ENCODE results near the gene EDAR. TPM values are rescaled to one million over a fixed set of nuclear protein-coding genes. Genes with fewer than 3 reads are reported as not detected.

Gene EDAR
- total and polyA plus RNA-seq, 2 of the 8 experiments (the other 6 are each of a cell fraction or from before 2014, with no cell fraction given), result not detected

DNA sequence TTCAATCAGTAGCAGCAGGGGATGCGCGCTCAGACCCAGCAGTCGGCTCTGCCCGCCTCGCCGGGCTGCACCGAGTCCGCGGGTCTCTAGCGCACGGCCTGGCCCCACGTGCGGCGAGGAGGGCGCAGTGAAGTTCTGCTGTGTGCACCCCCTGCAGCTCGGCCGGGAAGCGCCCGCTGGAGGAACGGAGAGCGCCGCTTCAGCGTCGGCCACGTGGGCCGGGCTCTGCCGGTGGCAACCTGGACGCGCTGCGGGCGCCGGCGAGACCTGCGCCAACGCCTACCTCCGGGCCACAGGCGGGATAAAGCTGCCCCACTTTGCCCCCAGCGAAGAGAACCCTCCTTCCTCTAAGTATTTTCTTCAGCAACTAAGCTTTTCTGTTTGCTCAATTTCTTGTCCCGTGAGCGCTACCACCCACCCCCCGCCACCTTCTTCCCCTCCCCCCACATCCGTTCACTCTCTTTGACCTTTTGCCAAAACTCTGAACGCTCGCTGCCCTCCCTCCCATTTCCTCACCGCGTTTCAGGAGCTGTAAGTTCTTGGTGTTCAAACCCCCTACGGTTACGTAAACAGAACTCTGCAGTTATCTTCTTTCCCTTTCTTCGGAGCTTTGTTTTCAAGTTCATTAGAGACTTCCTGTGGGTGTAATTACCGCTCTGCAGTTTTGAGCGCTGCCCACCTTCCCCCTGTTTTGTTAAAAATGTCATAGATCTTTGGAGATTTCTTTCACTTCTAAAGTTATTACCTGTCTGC, 42.6 kb upstream of the EDAR start (continued):
- TF ChIP-seq RAD21 (IDR thresholded peaks at IDR 0.05 in 1 of 2, conservative IDR thresholded peaks at IDR 0.05 in 1 of 2; ENCODE audit: low read depth in 2 of 2, low read length in 2 of 2) (no peak), ZNF274 (IDR thresholded peaks at IDR 0.05; ENCODE audit: borderline replicate concordance, extremely low read depth, low read length) (no peak), FOSL1 (IDR thresholded peaks at IDR 0.05; ENCODE audit: insufficient read depth, low read depth, low read length) (no peak), RFX5 (IDR thresholded peaks at IDR 0.05; ENCODE audit: borderline replicate concordance, low read depth, low read length) (no peak), PHF8 (conservative IDR thresholded peaks at IDR 0.05; ENCODE audit: low read depth, low read length) (0 out of 2 replicates have a peak, but pooled peaks have one; percentile 40), TCF12 (IDR thresholded peaks at IDR 0.05; ENCODE audit: low read depth, low read length) (no peak), SIX5 (IDR thresholded peaks at IDR 0.05; ENCODE audit: low read depth, low read length) (no peak), SAP30 (IDR thresholded peaks at IDR 0.05; ENCODE audit: insufficient read depth, insufficient replicate concordance, low read length) (no peak)

Measured in H1 (cell line).